DMS79 (cell line): ENCODE results near the gene DNAI2.

Source experiments
- DNase-seq: peaks from one replicate; lab custom pipeline; 2025; lab: John Stamatoyannopoulos, UW

DNAI2 gene

GRCh38 chr17:74361230-74362068, 87.4 kb downstream of the DNAI2 start, which contains the start of gene BTBD17:
BTBD17 (minus strand) TSS chr17:74361868; CDS start chr17:74361819, 49 bp downstream.
- peak; percentile 72 for DNase-seq

GRCh38 chr17:74362069-74362405, 88.0 kb downstream of the DNAI2 start:
- DNase-seq: peak; percentile 72

GRCh38 chr17:74362810-74363498, 88.9 kb downstream of the DNAI2 start:
- DNase-seq: peak; percentile 36
